ENCODE results near the gene RBM23. TPM values are rescaled to one million over a fixed set of nuclear protein-coding genes. Genes with fewer than 3 reads are reported as not detected.
"Not testable (repeated sequence)": the region's sequence is repeated elsewhere in the genome, so short reads cannot be mapped to it uniquely, and the experiment has no call there.

The RBM23 gene
- total RNA-seq, result 1,000 to 10,000 TPM in 2 of 4 donors, 100 to 1,000 TPM in 1, 10 to 100 TPM in 1; 49.7 to 2,239 (median 990) TPM

DNA sequence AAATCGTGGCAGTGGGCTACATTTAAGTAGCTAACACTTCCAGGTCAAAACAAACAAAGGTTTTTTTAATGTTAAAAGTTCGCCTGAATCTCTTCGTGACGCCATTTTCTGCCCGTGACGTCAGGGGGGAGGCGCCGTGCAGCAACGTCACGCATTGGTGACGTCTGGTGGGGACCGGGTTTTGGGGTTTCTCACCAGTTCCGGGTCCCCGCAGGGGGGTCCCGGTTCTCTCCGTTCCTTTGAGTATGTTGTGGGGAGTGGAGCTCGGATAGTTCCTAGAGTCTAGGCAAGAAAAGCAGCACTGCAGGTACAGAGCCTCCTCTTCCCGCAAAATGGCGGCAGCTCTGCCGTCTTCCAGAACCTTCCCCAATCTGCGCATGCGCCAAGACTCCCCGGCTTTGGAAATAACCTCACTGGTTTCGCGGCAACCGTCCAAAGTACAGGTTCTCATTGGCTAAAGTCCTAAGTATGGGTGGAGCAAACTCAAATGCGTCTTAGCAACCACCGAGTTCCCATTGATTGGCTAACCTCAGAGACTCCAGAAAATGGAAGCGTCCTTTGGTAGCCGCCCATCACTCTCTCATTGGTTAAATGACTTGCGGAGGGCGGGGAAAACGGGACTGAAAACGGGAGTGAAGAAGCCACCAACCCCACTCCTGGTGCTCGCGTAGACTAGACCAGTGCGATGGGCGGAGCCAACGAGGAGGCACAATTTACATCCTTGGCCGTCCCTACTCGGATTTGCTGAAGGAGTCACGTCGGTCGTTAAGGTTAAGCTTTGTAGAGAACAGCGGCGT lies at the start of gene RBM23:
Gene RBM23 (minus strand): TSS at position 346 of the 797 bp plus-strand sequence.
- Histone ChIP-seq H3K4me3 (peak within 1 kb of the TSS; percentile 50 to 88), H3K36me3 (no peaks in the 10 kb centered on the region), H3K27ac (peak within 1 kb of the TSS; percentile 93 to 99), H3K4me1 (peaks cover 3 to 23% of the 10 kb centered on the region in 2 donors), H3K9me3 (no peaks in the 10 kb centered on the region), H3K27me3 (no peaks in the 10 kb centered on the region)
- peak; percentile 100 for DNase-seq
- intact Hi-C loops (cut with DNase I; ENCODE audit: low total_unique reads), result no loop called here
- TF ChIP-seq, protein P1, sequence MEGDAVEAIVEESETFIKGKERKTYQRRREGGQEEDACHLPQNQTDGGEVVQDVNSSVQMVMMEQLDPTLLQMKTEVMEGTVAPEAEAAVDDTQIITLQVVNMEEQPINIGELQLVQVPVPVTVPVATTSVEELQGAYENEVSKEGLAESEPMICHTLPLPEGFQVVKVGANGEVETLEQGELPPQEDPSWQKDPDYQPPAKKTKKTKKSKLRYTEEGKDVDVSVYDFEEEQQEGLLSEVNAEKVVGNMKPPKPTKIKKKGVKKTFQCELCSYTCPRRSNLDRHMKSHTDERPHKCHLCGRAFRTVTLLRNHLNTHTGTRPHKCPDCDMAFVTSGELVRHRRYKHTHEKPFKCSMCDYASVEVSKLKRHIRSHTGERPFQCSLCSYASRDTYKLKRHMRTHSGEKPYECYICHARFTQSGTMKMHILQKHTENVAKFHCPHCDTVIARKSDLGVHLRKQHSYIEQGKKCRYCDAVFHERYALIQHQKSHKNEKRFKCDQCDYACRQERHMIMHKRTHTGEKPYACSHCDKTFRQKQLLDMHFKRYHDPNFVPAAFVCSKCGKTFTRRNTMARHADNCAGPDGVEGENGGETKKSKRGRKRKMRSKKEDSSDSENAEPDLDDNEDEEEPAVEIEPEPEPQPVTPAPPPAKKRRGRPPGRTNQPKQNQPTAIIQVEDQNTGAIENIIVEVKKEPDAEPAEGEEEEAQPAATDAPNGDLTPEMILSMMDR (IDR thresholded peaks at IDR 0.05), result peak in 1 of 4 experiments; percentile 12
- peak; percentile 75 to 87 for TF ChIP-seq POLR2A (IDR thresholded peaks at IDR 0.05)

- Histone ChIP-seq H3K36me3 (no peaks in the 10 kb centered on the region), H3K27me3 (no peaks in the 10 kb centered on the region), H3K27ac (no peak overlapping the region), H3K4me3 (no peak overlapping the region), H3K4me1 (no peaks in the 10 kb centered on the region), H3K9me3 (no peaks in the 10 kb centered on the region)
- TF ChIP-seq POLR2A (IDR thresholded peaks at IDR 0.05), result no peak
- TF ChIP-seq, protein P1 (IDR thresholded peaks at IDR 0.05), result no peak
- intact Hi-C loops (cut with DNase I; ENCODE audit: low total_unique reads), result no loop called here
- DNase-seq, result no peak
These were observed 47.9 kb upstream of the RBM23 start for GRCh38 chr14:22966783-22967269.

DNA sequence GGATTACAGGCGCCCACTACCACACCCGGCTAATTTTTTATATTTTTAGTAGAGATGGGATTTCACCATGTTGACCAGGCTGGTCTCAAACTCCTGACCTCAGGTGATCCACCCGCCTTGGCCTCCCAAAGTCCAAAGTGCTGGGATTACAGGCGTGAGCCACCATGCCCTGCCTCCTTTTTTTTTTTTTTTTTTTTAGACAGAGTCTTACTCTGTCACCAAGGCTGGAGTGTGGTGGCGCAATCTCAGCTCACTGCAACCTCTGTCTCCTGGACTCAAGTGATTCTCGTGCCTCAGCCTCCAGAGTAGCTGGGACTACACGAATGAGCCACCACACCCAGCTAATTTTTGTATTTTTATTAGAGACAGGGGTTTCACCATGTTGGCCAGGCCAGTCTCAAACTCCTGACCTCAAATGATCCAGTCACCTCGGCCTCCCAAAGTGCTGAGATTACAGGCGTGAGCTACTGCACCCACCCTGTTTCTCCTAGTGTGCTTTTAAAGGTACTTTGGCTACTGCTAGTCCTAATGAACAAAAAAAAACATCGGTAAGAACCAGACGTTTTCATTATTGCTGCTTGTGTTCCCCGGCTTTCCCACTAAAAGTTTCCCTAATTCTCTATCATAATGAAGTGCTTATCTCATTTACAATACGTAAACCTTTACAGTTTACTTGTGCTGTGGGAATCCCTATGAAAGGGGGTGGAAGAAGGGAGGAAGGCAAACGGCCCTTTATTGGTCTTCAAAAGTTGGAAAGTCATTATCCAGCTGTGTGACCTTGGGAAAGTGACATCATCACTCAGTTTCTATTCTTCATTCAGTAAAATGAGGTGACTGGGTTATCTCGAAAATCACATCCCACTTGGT lies 47.2 kb upstream of the RBM23 start:
- intact Hi-C loops (cut with DNase I; ENCODE audit: low total_unique reads); H3K27ac ChIP-seq; H3K4me1 ChIP-seq; H3K27me3 ChIP-seq; H3K9me3 ChIP-seq; H3K36me3 ChIP-seq; H3K4me3 ChIP-seq; DNase-seq: not testable (repeated sequence)

DNA sequence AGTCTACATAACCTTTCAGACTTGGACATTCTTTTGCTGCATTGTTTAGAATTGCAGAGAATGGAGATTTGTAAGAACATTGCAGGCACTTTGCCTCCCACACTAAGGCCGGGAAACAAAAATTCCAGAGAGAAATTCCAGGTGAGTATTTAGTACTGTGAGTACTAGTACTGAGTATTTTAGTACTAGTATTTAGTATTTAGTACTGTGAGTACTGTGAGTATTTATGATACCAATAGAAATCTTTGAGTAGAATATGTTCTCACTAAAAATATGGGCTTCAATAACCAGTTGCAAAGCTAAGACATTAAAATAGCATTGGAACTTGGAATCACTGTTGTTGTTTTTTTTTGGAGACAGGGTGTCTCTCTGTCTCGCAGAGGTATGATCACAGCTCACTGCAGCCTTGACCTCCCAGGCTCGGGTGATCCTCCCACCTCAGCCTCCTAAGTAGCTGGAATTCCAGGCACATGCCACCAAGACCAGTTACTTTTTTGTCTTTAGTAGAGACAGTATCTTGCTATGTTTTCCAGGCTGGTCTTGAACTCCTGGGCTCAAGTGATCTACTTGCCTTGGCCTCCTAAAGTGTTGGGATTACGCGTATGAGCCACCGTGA lies 43.2 kb upstream of the RBM23 start:
- intact Hi-C loops (cut with DNase I; ENCODE audit: low total_unique reads), result no loop called here
- Histone ChIP-seq H3K4me3 (no peak overlapping the region), H3K27ac (no peak overlapping the region), H3K36me3 (no peaks in the 10 kb centered on the region), H3K9me3 (no peaks in the 10 kb centered on the region), H3K4me1 (no peaks in the 10 kb centered on the region), H3K27me3 (no peaks in the 10 kb centered on the region)
- TF ChIP-seq, protein P1 (IDR thresholded peaks at IDR 0.05), result no peak
- TF ChIP-seq POLR2A (IDR thresholded peaks at IDR 0.05), result no peak
- no peak for DNase-seq

DNA sequence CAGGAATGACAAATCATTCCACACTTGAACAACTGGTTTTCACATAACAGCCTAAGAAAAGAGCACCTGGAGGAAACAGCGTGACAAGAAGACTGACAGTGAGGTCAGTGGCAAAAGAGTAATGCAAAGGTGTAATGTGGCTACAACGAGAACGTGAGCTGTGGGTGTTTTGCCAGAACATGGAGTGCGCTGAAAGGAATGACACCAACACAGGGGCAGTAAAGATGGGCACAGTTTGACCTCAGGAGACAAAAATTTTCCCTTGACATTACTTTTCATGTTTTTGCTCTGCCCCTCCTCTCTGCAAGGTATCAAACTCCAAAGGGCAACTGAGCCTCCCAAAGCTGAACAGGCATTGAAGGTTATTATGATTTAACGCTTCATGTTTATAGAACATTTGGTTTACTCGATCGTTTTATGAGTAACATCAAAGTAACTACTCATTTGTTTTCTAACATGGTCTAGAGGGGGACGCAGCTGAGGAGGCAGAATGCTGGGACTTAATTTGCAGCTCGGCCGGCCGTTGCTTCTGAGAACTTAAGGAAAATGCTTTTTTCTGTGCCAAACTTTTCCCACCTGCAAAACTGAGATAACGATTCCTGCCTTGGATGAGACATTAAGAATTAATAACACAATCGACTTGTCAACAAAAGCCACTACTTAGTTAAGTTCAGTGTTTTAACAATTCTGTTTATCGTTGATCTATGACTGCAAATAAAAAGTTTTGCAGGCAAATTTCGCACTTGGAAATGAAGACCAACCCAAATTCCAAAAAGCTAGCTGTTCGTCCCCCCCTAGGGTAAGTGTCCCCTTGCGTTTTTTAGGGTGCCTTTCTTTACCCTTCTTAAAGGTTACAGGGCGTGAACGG lies 37.0 kb upstream of the RBM23 start:
- intact Hi-C loops (cut with DNase I; ENCODE audit: low total_unique reads), result no loop called here
- DNase-seq, result no peak
- Histone ChIP-seq H3K9me3 (no peaks in the 10 kb centered on the region), H3K27me3 (no peaks in the 10 kb centered on the region), H3K4me1 (peaks cover 0 to 4% of the 10 kb centered on the region in 2 donors), H3K36me3 (no peaks in the 10 kb centered on the region), H3K27ac (peak overlapping the region; percentile 86 to 94), H3K4me3 (peak overlapping the region; percentile 52 to 59)
- no peak for TF ChIP-seq POLR2A (IDR thresholded peaks at IDR 0.05)
- TF ChIP-seq, protein P1 (IDR thresholded peaks at IDR 0.05), result no peak

Measured in uterus (tissue), 4 donors.